CD4-positive, alpha-beta T cell treated with Interleukin-17A for 4 hours (primary cell): ENCODE data around the gene DST.

Experiments
- DNase-seq: peaks from one replicate; pipeline ENCODE4 v3.0.0-alpha.2; 2020; ENCODE audit warnings: mixed read lengths

DST gene

DNA sequence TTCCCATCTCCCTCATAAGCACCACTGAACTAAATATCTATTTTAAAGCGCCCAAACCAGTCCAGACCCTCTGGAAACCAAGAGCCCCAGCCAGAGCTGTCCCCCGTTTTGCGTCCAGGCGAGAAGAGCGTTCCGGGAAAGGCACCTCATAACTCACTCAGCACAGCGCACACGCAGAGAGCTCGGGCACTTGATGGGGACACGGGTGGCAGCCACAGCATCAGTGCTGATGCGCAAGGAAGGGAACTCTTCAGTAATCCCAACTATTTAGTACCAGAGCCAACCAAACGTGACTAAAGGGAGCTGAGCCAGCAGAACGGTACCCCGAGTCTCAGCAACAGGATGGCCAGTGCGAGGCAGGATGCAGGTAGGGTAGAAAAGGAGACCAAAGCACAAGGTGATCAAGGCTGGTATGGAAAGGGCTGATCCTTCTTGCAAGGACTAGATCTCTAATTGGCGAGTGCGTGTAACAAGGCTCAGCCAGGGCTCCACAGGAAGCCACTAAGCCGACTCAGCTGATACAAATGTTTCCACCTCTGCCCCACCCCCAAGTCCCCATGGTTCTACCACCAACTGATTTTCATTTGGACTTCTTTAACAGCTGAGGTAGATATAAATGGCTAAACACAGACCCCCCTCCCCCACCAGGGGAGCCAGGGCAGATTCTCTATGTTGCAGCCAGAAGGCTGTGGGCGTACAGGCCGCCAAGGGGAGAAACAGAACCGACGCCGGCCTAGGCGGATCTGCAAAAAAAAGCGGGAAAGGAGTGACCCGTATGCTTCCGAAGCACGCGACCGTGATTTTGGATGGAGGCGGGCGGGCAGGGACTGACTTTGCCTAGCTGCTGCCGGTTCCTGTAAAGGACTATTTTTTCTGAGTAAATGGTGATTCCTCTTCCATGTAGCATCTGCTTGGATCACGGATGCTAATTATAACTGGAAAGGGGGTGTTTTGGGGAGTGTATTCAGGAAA is 211.8 kb downstream of the DST start:
- no peak for DNase-seq

DNA sequence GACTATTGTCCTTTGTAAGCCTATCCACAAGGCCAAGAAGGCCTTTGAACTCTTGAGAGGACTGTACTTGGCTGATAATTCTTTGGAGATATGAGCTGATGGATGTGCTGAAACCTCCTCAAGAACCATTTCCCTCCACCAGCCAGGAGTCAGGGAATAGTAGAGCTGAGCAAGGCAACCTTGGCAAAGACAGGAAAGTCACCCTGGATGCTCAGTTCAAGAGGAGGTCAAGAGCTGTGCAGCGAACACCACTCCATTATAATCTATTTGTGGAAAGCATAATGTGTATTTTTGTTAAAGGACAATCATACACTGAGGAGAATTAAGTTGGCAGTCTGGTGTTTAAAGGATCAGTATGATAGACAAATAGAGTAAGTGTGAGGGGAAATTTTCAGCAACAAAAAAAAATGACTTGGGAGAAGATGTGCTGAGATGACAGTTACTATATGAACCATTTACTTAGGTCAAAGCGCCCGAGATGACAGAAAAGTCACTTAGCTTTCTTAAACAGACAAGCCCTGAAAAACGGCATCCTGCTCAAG is 218.1 kb downstream of the DST start:
- no peak for DNase-seq

DNA sequence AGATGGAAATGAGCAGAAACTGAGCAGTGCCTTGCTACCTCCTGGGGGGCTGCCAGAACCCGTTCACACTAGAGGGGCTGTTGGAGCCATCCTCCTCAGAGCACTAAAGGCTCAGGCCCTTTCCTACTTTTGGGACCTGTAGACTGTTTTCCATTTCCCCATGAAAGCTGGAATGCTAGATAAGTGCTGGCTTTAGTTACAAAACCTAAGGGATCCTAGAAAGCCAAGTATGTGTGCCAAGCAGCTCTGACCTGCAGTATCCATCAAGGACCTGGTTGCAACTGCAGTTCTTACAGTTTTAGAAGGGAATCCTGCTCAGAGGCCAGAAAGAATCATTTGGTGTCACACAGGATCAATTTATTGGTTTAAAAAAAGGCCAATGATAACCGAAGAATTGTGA is 218.6 kb downstream of the DST start:
- DNase-seq: no peak

GRCh38 chr6:56420296-56420695 is 222.4 kb downstream of the DST start:
- no peak for DNase-seq

- no peak for DNase-seq
Observed at GRCh38 chr6:56419191-56419590, 223.5 kb downstream of the DST start.

GRCh38 chr6:56417823-56418222 is 224.9 kb downstream of the DST start:
- no peak for DNase-seq

DNA sequence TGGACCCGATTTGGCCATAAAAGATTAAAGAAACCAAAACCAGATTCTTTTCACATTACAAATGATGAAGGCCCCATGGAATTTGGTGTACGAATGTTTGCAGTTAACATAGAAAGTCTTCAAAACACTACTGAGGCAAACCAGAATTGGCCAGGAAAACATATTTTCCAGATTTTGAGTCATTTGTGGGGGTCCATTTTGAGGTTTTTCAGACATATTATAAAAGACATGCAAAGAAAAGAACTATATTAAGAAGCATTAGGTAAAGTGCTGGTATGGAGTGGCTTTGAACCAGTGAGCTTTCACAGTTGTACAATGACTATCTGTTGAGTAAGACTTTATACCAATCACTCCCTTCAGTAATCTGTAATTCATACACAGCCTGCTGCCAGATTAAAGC is 226.4 kb downstream of the DST start:
- no peak for DNase-seq

GRCh38 chr6:56408976-56409375 is 233.7 kb downstream of the DST start:
- DNase-seq: no peak
